Transverse colon (tissue), 4 donors: ENCODE results near the gene UNC5A. TPM values are rescaled to one million over a fixed set of nuclear protein-coding genes. Genes with fewer than 3 reads are reported as not detected.

ENCODE experiments used
- DNase-seq: peaks from one replicate; pipeline ENCODE4 v3.0.0-alpha.2; 2019
- H3K27ac ChIP-seq, 4 donors: fragments of 200-600 bp; sonication (generic); 2 replicates each; pipeline ENCODE4 v1.5.1; 2016 to 2018; ENCODE audit warnings: inconsistent platforms in 4 of 4
- H3K27me3 ChIP-seq: fragments of 200-600 bp; sonication (generic); 2 replicates; pipeline ENCODE4 v1.5.1; 2017; ENCODE audit warnings: inconsistent platforms
- H3K36me3 ChIP-seq, 4 donors: fragments of 200-600 bp; sonication (generic); 2 replicates each; pipeline ENCODE4 v1.5.1; 2017 to 2019; ENCODE audit warnings: inconsistent platforms in 4 of 4
- H3K4me1 ChIP-seq, 4 donors: fragments of 200-600 bp; sonication (generic); 2 replicates each; pipeline ENCODE4 v1.5.1; 2017 to 2020; ENCODE audit warnings: inconsistent platforms in 4 of 4
- H3K4me3 ChIP-seq, 4 donors: fragments of 200-600 bp; sonication (generic); 1 replicate in 1 of 4; 2 replicates in 3 of 4; pipeline versions ENCODE4 v1.5.1 to v1.6.1; 2017 to 2019; ENCODE audit warnings: inconsistent platforms in 4 of 4
- H3K9me3 ChIP-seq, 2 donors: fragments of 200-600 bp; sonication (generic); 2 replicates each; pipeline ENCODE4 v1.5.1; 2017 to 2019; ENCODE audit warnings: inconsistent platforms in 2 of 2
- CTCF ChIP-seq, 5 experiments: fragments of 200-600 bp in 3 of 5; fragments of 450-650 bp in 2 of 5; sonication (generic) in 3 of 5; IDR thresholded peaks; 1 replicate in 2 of 5; 2 replicates in 3 of 5; pipeline ENCODE4 v1.5.1; 2016 to 2017; ENCODE audit warnings: antibody characterized with exemption in 5 of 5, inconsistent platforms in 3 of 5, mild to moderate bottlenecking in 2 of 5, moderate library complexity in 1 of 5
- EP300 ChIP-seq: sonication (generic); formaldehyde crosslinking; IDR thresholded peaks from one replicate; pipeline ENCODE4 v1.6.1; 2017; ENCODE audit warnings: antibody characterized with exemption, low read depth
- POLR2A ChIP-seq: fragments of 450-650 bp; IDR thresholded peaks from one replicate; pipeline ENCODE4 v1.6.1; 2016; ENCODE audit warnings: antibody characterized with exemption, mild to moderate bottlenecking, moderate library complexity
- POLR2AphosphoS5 ChIP-seq, 3 donors: sonication (generic); formaldehyde crosslinking; IDR thresholded peaks; one replicate each; pipeline ENCODE4 v1.6.1; 2016; ENCODE audit warnings: antibody characterized with exemption in 3 of 3
- WGBS, 2 donors: methylation state at CpG; one replicate each; pipeline ENCODE4 v1.1.5; 2018; ENCODE audit warnings: low coverage in 1 of 2; 5-methylcytosine and 5-hydroxymethylcytosine counted together
- in situ Hi-C, 4 donors: fragments of 200-750 bp; cut with MboI; loops; one replicate each; pipeline versions ENCODE4 v1.15.0 to v1.15.1; 2017; ENCODE audit warnings: low sequenced_read_pairs in 3 of 4, low pct_ligation_motif_present in 1 of 4, low pct_unique_long_range_greater_than_20kb in 1 of 4
- intact Hi-C: fragments of 100-400 bp; cut with DNase I; formaldehyde crosslinking; loops from one replicate; pipeline ENCODE4 v1.15.1; 2023; ENCODE audit warnings: low total_unique reads
- total RNA-seq, 4 donors: library from RNA; depleted of rRNA; stranded (reverse); fragments of >200 nt; gene quantifications; one replicate each; pipeline ENCODE4 v1.1.0, GENCODE V29; 2016

UNC5A gene
- total RNA-seq, 4 donors from 2014 or later: 0.32 TPM; not detected in 3

GRCh38 chr5:176906796-176907195 is 96.4 kb downstream of the UNC5A start:
- no peaks in the 10 kb centered on the region for H3K9me3 ChIP-seq
- H3K36me3 ChIP-seq: peaks cover 0 to 52% (median 23%) of the 10 kb centered on the region in 4 donors
- H3K27me3 ChIP-seq: no peaks in the 10 kb centered on the region
- TF ChIP-seq POLR2AphosphoS5 (IDR thresholded peaks at IDR 0.05) (no peak), EP300 (no peak), CTCF (IDR thresholded peaks at IDR 0.05) (no peak), POLR2A (no peak)
- H3K4me3 ChIP-seq: no peak overlapping the region
- intact Hi-C loops (no loop called here), in situ Hi-C loops (loop anchor here in 1 of 4 donors (25.0 kb wide), 1 partner anchor 244 kb away; no protein-coding TSS in a partner anchor)
- H3K4me1 ChIP-seq: no peaks in the 10 kb centered on the region
- WGBS, 2 donors: 100% methylated on average over 2 to 3 of the region's 3 CpGs
- H3K27ac ChIP-seq: no peak overlapping the region
- DNase-seq: no peak

- no peak for DNase-seq
- no peak overlapping the region for H3K4me3 ChIP-seq
- 88 to 90% methylated on average over 5 of the region's 5 CpGs for WGBS, 2 donors
- H3K4me1 ChIP-seq: no peaks in the 10 kb centered on the region
- H3K27ac ChIP-seq: no peak overlapping the region
- no peaks in the 10 kb centered on the region for H3K9me3 ChIP-seq
- peaks cover 0 to 51% (median 19%) of the 10 kb centered on the region in 4 donors for H3K36me3 ChIP-seq
- H3K27me3 ChIP-seq: no peaks in the 10 kb centered on the region
- TF ChIP-seq POLR2A: no peak
- no peak for TF ChIP-seq CTCF (IDR thresholded peaks at IDR 0.05)
- no peak for TF ChIP-seq POLR2AphosphoS5 (IDR thresholded peaks at IDR 0.05)
- no peak for TF ChIP-seq EP300
- intact Hi-C loops: no loop called here
- in situ Hi-C loops: loop anchor here in 1 of 4 donors (25.0 kb wide), 1 partner anchor 247 kb away; no protein-coding TSS in a partner anchor
Observed at GRCh38 chr5:176908675-176909368, 98.5 kb downstream of the UNC5A start.

- H3K4me3 ChIP-seq: no peak overlapping the region
- H3K4me1 ChIP-seq: no peaks in the 10 kb centered on the region
- in situ Hi-C loops (loop anchor here in 1 of 4 donors (25.0 kb wide), 1 partner anchor 250 kb away; no protein-coding TSS in a partner anchor), intact Hi-C loops (no loop called here)
- WGBS, 2 donors: 54 to 76% methylated on average over 2 of the region's 2 CpGs
- H3K36me3 ChIP-seq: peaks cover 0 to 19% (median 7%) of the 10 kb centered on the region in 4 donors
- TF ChIP-seq CTCF (IDR thresholded peaks at IDR 0.05) (no peak), EP300 (no peak), POLR2AphosphoS5 (IDR thresholded peaks at IDR 0.05) (no peak), POLR2A (no peak)
- no peaks in the 10 kb centered on the region for H3K27me3 ChIP-seq
- H3K9me3 ChIP-seq: no peaks in the 10 kb centered on the region
- DNase-seq: no peak
- no peak overlapping the region for H3K27ac ChIP-seq
Observed at GRCh38 chr5:176912115-176912514, 101.8 kb downstream of the UNC5A start.

- intact Hi-C loops (no loop called here), in situ Hi-C loops (loop anchor here in 1 of 4 donors (25.0 kb wide), 1 partner anchor 254 kb away; no protein-coding TSS in a partner anchor)
- Histone ChIP-seq H3K36me3 (no peaks in the 10 kb centered on the region), H3K4me1 (no peaks in the 10 kb centered on the region), H3K27ac (no peak overlapping the region), H3K27me3 (no peaks in the 10 kb centered on the region), H3K9me3 (no peaks in the 10 kb centered on the region), H3K4me3 (no peak overlapping the region)
- TF ChIP-seq POLR2A: no peak
- TF ChIP-seq EP300: no peak
- TF ChIP-seq CTCF (IDR thresholded peaks at IDR 0.05): no peak
- TF ChIP-seq POLR2AphosphoS5 (IDR thresholded peaks at IDR 0.05): no peak
- 68 to 77% methylated on average over 2 of the region's 2 CpGs for WGBS, 2 donors
- DNase-seq: no peak
Observed at GRCh38 chr5:176915906-176916305, 105.5 kb downstream of the UNC5A start.
